A549 (cell line): ENCODE measurements around the gene MSI2. TPM values are rescaled to one million over a fixed set of nuclear protein-coding genes. Genes with fewer than 3 reads are reported as not detected.

Source experiments
- ATAC-seq, 2 experiments: fragments of 200-7000 bp in 1 of 2; fragments of >200 bp in 1 of 2; cut with Nextera tagmentation in 1 of 2; cut with Tn5 transposase in 1 of 2; 3 replicates each; pipeline versions ENCODE4 v1.8.0 to v1.9.1; 2018 to 2020; ENCODE audit warnings: mild to moderate bottlenecking in 1 of 2, moderate library complexity in 1 of 2
- CTCF ChIA-PET: fragments of 300-600 bp; sonication (Branson Sonifier 250); formaldehyde crosslinking; extraction: SDS; loops from one replicate; lab custom pipeline; 2021; ENCODE audit warnings: antibody characterized with exemption, inconsistent platforms; lab: Yijun Ruan, JAX
- POLR2A ChIA-PET: fragments of 350-600 bp; formaldehyde crosslinking; extraction: SDS; loops from one replicate; lab custom pipeline; 2021; ENCODE audit warnings: antibody characterized with exemption, inconsistent platforms; lab: Yijun Ruan, JAX
- DNase-seq, 2 experiments: peaks; one replicate each; pipeline versions ENCODE4 v3.0.0 to v3.0.0-alpha.2; 2011 to 2016; ENCODE audit warnings: low read depth in 1 of 2, low spot score in 1 of 2
- FAIRE-seq: peaks from 2 replicates; lab custom pipeline; 2011; peaks lifted over from hg19 to GRCh38; lab: Jason Lieb, UNC
- H3K27ac ChIP-seq, 2 experiments: fragments of >200 bp; sonication (Bioruptor Twin); formaldehyde crosslinking; 3 replicates each; pipeline ENCODE4 v1.5.1; 2016 to 2017
- H3K4me1 ChIP-seq: fragments of >200 bp; sonication (Bioruptor Twin); formaldehyde crosslinking; 3 replicates; pipeline ENCODE4 v1.6.1; 2016
- H3K4me2 ChIP-seq: fragments of >200 bp; sonication (Bioruptor Twin); formaldehyde crosslinking; 3 replicates; pipeline ENCODE4 v1.6.1; 2016
- H3K4me3 ChIP-seq: fragments of >200 bp; sonication (Bioruptor Twin); formaldehyde crosslinking; 3 replicates; pipeline ENCODE4 v1.5.1; 2016
- H3K9me3 ChIP-seq: fragments of >200 bp; sonication (Bioruptor Twin); formaldehyde crosslinking; 3 replicates; pipeline ENCODE4 v1.6.1; 2016
- BHLHE40 ChIP-seq: IDR thresholded peaks from 2 replicates; pipeline ENCODE4 v1.6.1; 2012; ENCODE audit warnings: low read depth, low read length, inconsistent platforms
- EHMT2 ChIP-seq: fragments of 200-600 bp; sonication (generic); IDR thresholded peaks from 2 replicates; pipeline ENCODE4 v1.6.1; 2016; ENCODE audit warnings: antibody characterized with exemption, low read depth, mild to moderate bottlenecking, moderate library complexity
- FOSB ChIP-seq: fragments of 250-450 bp; sonication (Bioruptor Pico); IDR thresholded peaks from 2 replicates; pipeline ENCODE4 v1.5.0; 2020; ENCODE audit warnings: mild to moderate bottlenecking, moderate library complexity
- FOSL2 ChIP-seq, 2 experiments: fragments of 450-650 bp in 1 of 2; fragments of >200 bp in 1 of 2; sonication (Bioruptor Twin) in 1 of 2; formaldehyde crosslinking; IDR thresholded peaks; 2 replicates each; pipeline versions ENCODE4 v1.5.0 to v1.6.1; 2016 to 2020; ENCODE audit warnings: mild to moderate bottlenecking in 1 of 2, moderate library complexity in 1 of 2
- HOXA7 ChIP-seq: fragments of 250-450 bp; sonication (Bioruptor Pico); IDR thresholded peaks from 2 replicates; pipeline ENCODE4 v1.5.0; 2020; ENCODE audit warnings: mild to moderate bottlenecking, moderate library complexity
- HOXB13 ChIP-seq: fragments of 250-450 bp; sonication (Bioruptor Pico); IDR thresholded peaks from 2 replicates; pipeline ENCODE4 v1.5.0; 2020; ENCODE audit warnings: low read depth, mild to moderate bottlenecking, moderate library complexity
- JUNB ChIP-seq: fragments of >200 bp; sonication (Bioruptor Twin); formaldehyde crosslinking; IDR thresholded peaks from 2 replicates; pipeline ENCODE4 v1.6.1; 2016
- MAFK ChIP-seq: fragments of 450-650 bp; IDR thresholded peaks from 2 replicates; pipeline ENCODE4 v1.6.1; 2014; ENCODE audit not compliant: partially characterized antibody
- NFE2L2 ChIP-seq: fragments of 150-350 bp; conservative IDR thresholded peaks from 2 replicates; pipeline ENCODE4 v1.6.1; 2014; ENCODE audit warnings: low read length
- NR3C1 ChIP-seq: fragments of >200 bp; sonication (Bioruptor Twin); formaldehyde crosslinking; IDR thresholded peaks from 3 replicates; pipeline ENCODE4 v1.6.1; 2017
- POLR2AphosphoS2 ChIP-seq: conservative IDR thresholded peaks from 2 replicates; pipeline ENCODE4 v1.6.1; 2012; ENCODE audit warnings: low read length, improper control_type of control experiment, inconsistent platforms
- RNF2 ChIP-seq: fragments of 200-600 bp; sonication (generic); IDR thresholded peaks from 2 replicates; pipeline ENCODE4 v1.6.1; 2016; ENCODE audit warnings: low read depth, mild to moderate bottlenecking, antibody characterized with exemption, moderate library complexity, borderline replicate concordance
- SMC3 ChIP-seq: fragments of >200 bp; sonication (Bioruptor Twin); formaldehyde crosslinking; IDR thresholded peaks from 3 replicates; pipeline ENCODE4 v1.6.1; 2018; ENCODE audit warnings: inconsistent platforms
- TFCP2L1 ChIP-seq: fragments of 250-450 bp; sonication (Bioruptor Pico); IDR thresholded peaks from 2 replicates; pipeline ENCODE4 v1.5.0; 2021; ENCODE audit warnings: mild to moderate bottlenecking
- ZC3H11A ChIP-seq: fragments of 450-650 bp; IDR thresholded peaks from 2 replicates; pipeline ENCODE4 v1.6.1; 2014; ENCODE audit warnings: antibody characterized with exemption, mild to moderate bottlenecking
- ZNF302 ChIP-seq: fragments of 250-450 bp; sonication (Bioruptor Pico); IDR thresholded peaks from 2 replicates; pipeline ENCODE4 v1.9.0; 2021; ENCODE audit warnings: inconsistent platforms, mild to moderate bottlenecking, moderate library complexity
- ZSCAN20 ChIP-seq: fragments of 250-450 bp; sonication (Bioruptor Pico); IDR thresholded peaks from 2 replicates; pipeline ENCODE4 v1.8.0; 2022; ENCODE audit warnings: mild to moderate bottlenecking, moderate library complexity
- WGBS: methylation state at CpG from one replicate; pipeline ENCODE4 v1.1.6; 2017; ENCODE audit errors: missing lambda C conversion rate; 5-methylcytosine and 5-hydroxymethylcytosine counted together
- polyA plus RNA-seq, 4 experiments: library from polyadenylated mRNA; depleted of rRNA in 3 of 4; stranded (reverse); fragments of >200 nt; fragmentation: RNase III in 1 of 4; extraction: RNeasy Plus Mini Kit Qiagen cat#74134 plus additional on column Dnase treatment in 1 of 4; gene quantifications; 2 replicates in 3 of 4; 3 replicates in 1 of 4; pipeline ENCODE4 v1.2.3, GENCODE V29; 2011 to 2017
- TF ChIP-seq, protein P1 (sequence below): IDR thresholded peaks from 2 replicates; pipeline ENCODE4 v1.6.1; 2012; ENCODE audit warnings: low read depth, borderline replicate concordance
- TF ChIP-seq, protein P2 (sequence below): fragments of >200 bp; sonication (Bioruptor Twin); formaldehyde crosslinking; IDR thresholded peaks from 2 replicates; pipeline ENCODE4 v1.6.1; 2016
- TF ChIP-seq, protein P3 (sequence below): fragments of 250-450 bp; sonication (Bioruptor Pico); IDR thresholded peaks from 2 replicates; pipeline ENCODE4 v1.5.0; 2021; ENCODE audit warnings: mild to moderate bottlenecking, moderate library complexity, borderline replicate concordance
- TF ChIP-seq, protein P4 (sequence below): fragments of 250-450 bp; sonication (Bioruptor Pico); IDR thresholded peaks from 2 replicates; pipeline ENCODE4 v1.5.0; 2020; ENCODE audit warnings: low read depth, mild to moderate bottlenecking, moderate library complexity
- TF ChIP-seq, protein P5 (sequence below): fragments of >200 bp; sonication (Bioruptor Twin); formaldehyde crosslinking; IDR thresholded peaks from 3 replicates; pipeline ENCODE4 v1.5.1; 2016

MSI2 gene
- polyA plus RNA-seq, 2 of the 4 experiments (the other 2 are of a cell fraction) = 43.6 to 44.4 TPM

DNA sequence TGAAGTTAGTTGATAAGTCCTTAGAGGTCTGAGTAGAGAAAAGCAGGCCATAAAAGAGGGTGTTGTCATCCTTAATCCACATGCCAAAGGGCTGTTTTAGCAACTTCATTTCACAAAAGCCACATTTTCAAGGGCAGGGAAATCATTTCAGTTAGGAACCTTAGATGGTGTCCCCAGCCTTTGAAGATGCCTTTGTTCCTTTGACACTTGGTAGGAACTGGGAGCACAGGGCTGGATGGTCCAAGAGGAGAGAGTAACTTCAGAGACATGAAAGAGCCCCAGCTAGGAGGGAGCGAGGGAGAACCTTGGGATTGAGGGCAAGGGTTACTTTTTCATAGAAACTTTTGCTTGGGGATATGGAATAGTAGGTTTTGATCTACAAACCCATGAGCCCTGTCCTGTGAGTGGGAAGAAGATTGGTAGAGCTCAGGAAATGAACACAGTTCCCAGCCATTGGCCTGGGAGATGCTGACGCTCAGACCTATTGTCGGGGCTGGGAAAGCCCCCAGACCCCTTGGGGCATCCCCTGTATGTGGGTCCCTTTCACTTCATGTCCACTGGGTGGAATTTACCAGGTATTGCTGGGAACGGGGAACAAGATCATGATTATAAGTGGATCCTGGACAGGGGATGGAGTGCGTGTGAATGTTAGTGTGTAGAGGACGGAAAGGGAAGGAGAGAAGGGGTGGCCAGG is 18.9 kb downstream of the MSI2 start:
- FAIRE-seq (no peak), DNase-seq (no peak), ATAC-seq (no peak)
- no peak overlapping the region for H3K27ac ChIP-seq
- POLR2A ChIA-PET = no interaction called here
- TF ChIP-seq FOSB (CRISPR knock-in tag) = no peak
- TF ChIP-seq, protein P1, sequence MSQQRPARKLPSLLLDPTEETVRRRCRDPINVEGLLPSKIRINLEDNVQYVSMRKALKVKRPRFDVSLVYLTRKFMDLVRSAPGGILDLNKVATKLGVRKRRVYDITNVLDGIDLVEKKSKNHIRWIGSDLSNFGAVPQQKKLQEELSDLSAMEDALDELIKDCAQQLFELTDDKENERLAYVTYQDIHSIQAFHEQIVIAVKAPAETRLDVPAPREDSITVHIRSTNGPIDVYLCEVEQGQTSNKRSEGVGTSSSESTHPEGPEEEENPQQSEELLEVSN = no peak
- TF ChIP-seq EHMT2 = no peak
- no peak for TF ChIP-seq ZC3H11A
- H3K4me3 ChIP-seq = no peak overlapping the region
- WGBS = 91% methylated on average over 6 of the region's 6 CpGs
- CTCF ChIA-PET = no interaction called here
- H3K9me3 ChIP-seq = no peaks in the 10 kb centered on the region
- no peak overlapping the region for H3K4me2 ChIP-seq
- H3K4me1 ChIP-seq = no peaks in the 10 kb centered on the region

DNA sequence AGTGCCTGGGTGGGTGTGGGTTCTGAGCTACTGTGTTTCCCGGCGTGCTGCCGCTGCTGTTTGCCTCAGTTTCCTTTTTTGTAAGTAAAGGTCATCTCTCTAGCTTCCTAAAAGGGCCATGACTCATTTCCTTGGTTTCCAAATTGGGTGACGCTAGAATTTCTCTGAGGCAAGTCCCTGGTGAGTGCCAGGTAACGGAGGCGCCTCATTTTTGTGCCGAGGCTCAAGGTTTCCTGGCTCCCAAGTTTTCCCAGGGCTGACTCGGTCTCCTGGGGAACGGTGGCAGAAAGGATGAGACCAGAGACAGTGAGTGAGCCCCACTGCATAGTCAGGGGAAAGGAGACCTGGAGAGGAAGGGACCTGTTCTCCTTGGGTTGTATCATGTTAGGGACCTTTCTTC is 20.3 kb downstream of the MSI2 start:
- Histone ChIP-seq H3K4me2 (no peak overlapping the region), H3K4me1 (no peaks in the 10 kb centered on the region), H3K4me3 (no peak overlapping the region), H3K9me3 (no peaks in the 10 kb centered on the region), H3K27ac (no peak overlapping the region)
- no peak for DNase-seq
- ChIA-PET CTCF (interaction anchor here (1.4 to 1.6 kb wide), 3 partner anchors 10 to 164 kb away, joined by 5 to 8 read pairs (median 6); no protein-coding TSS in a partner anchor), POLR2A (no interaction called here)
- no peak for ATAC-seq
- WGBS = 93% methylated on average over 9 of the region's 9 CpGs
- TF ChIP-seq TFCP2L1 (CRISPR knock-in tag) (no peak), RNF2 (no peak), BHLHE40 (no peak), HOXB13 (CRISPR knock-in tag) (no peak), ZNF302 (CRISPR knock-in tag) (no peak), NFE2L2 (no peak), ZSCAN20 (CRISPR knock-in tag) (no peak), JUNB (no peak), HOXA7 (no peak), POLR2AphosphoS2 (no peak), SMC3 (no peak), FOSL2 (IDR thresholded peaks at IDR 0.05) (no peak), FOSL2 (CRISPR knock-in tag; IDR thresholded peaks at IDR 0.05) (no peak), MAFK (no peak), NR3C1 (no peak)
- TF ChIP-seq, protein P2, sequence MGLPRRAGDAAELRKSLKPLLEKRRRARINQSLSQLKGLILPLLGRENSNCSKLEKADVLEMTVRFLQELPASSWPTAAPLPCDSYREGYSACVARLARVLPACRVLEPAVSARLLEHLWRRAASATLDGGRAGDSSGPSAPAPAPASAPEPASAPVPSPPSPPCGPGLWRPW = no peak
- TF ChIP-seq, protein P3, sequence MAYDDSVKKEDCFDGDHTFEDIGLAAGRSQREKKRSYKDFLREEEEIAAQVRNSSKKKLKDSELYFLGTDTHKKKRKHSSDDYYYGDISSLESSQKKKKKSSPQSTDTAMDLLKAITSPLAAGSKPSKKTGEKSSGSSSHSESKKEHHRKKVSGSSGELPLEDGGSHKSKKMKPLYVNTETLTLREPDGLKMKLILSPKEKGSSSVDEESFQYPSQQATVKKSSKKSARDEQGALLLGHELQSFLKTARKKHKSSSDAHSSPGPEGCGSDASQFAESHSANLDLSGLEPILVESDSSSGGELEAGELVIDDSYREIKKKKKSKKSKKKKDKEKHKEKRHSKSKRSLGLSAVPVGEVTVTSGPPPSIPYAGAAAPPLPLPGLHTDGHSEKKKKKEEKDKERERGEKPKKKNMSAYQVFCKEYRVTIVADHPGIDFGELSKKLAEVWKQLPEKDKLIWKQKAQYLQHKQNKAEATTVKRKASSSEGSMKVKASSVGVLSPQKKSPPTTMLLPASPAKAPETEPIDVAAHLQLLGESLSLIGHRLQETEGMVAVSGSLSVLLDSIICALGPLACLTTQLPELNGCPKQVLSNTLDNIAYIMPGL (CRISPR knock-in tag) = no peak
- TF ChIP-seq, protein P4, sequence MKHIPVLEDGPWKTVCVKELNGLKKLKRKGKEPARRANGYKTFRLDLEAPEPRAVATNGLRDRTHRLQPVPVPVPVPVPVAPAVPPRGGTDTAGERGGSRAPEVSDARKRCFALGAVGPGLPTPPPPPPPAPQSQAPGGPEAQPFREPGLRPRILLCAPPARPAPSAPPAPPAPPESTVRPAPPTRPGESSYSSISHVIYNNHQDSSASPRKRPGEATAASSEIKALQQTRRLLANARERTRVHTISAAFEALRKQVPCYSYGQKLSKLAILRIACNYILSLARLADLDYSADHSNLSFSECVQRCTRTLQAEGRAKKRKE (CRISPR knock-in tag) = no peak
- TF ChIP-seq, protein P5, sequence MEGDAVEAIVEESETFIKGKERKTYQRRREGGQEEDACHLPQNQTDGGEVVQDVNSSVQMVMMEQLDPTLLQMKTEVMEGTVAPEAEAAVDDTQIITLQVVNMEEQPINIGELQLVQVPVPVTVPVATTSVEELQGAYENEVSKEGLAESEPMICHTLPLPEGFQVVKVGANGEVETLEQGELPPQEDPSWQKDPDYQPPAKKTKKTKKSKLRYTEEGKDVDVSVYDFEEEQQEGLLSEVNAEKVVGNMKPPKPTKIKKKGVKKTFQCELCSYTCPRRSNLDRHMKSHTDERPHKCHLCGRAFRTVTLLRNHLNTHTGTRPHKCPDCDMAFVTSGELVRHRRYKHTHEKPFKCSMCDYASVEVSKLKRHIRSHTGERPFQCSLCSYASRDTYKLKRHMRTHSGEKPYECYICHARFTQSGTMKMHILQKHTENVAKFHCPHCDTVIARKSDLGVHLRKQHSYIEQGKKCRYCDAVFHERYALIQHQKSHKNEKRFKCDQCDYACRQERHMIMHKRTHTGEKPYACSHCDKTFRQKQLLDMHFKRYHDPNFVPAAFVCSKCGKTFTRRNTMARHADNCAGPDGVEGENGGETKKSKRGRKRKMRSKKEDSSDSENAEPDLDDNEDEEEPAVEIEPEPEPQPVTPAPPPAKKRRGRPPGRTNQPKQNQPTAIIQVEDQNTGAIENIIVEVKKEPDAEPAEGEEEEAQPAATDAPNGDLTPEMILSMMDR = no peak
- no peak for FAIRE-seq
